ENCODE results near the gene ADAMTS17.

GRCh38 chr15:100052716-100053473 is 288.9 kb downstream of the ADAMTS17 start:
- TF ChIP-seq, protein P1, sequence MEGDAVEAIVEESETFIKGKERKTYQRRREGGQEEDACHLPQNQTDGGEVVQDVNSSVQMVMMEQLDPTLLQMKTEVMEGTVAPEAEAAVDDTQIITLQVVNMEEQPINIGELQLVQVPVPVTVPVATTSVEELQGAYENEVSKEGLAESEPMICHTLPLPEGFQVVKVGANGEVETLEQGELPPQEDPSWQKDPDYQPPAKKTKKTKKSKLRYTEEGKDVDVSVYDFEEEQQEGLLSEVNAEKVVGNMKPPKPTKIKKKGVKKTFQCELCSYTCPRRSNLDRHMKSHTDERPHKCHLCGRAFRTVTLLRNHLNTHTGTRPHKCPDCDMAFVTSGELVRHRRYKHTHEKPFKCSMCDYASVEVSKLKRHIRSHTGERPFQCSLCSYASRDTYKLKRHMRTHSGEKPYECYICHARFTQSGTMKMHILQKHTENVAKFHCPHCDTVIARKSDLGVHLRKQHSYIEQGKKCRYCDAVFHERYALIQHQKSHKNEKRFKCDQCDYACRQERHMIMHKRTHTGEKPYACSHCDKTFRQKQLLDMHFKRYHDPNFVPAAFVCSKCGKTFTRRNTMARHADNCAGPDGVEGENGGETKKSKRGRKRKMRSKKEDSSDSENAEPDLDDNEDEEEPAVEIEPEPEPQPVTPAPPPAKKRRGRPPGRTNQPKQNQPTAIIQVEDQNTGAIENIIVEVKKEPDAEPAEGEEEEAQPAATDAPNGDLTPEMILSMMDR (IDR thresholded peaks at IDR 0.05; ENCODE audit: poor library complexity) = no peak
- TF ChIP-seq EZH2 (IDR thresholded peaks at IDR 0.05; ENCODE audit: borderline replicate concordance) = no peak

All from hepatocyte (in vitro differentiated cells).